Mucosa of descending colon (tissue), 3 donors: ENCODE data around the gene TNIP1. TPM values are rescaled to one million over a fixed set of nuclear protein-coding genes. Genes with fewer than 3 reads are reported as not detected.

Experiments
- ATAC-seq: fragments of 200-7000 bp; cut with Tn5 transposase; one replicate; pipeline ENCODE4 v1.9.1; 2020; ENCODE audit warnings: mild to moderate bottlenecking, moderate library complexity
- DNase-seq, 3 donors: peaks; one replicate each; pipeline ENCODE4 v3.0.0-alpha.2; 2020
- H3K36me3 ChIP-seq: fragments of 200-600 bp; one replicate; pipeline ENCODE4 v1.8.0; 2021; ENCODE audit warnings: low read depth, mild to moderate bottlenecking
- H3K4me1 ChIP-seq: fragments of 200-600 bp; one replicate; pipeline ENCODE4 v1.8.0; 2021; ENCODE audit warnings: low read depth, mild to moderate bottlenecking
- H3K4me3 ChIP-seq: fragments of 200-600 bp; one replicate; pipeline ENCODE4 v1.8.0; 2021; ENCODE audit warnings: mild to moderate bottlenecking
- H3K9me3 ChIP-seq: fragments of 200-600 bp; one replicate; pipeline ENCODE4 v1.8.0; 2021; ENCODE audit warnings: mild to moderate bottlenecking
- CTCF ChIP-seq: fragments of 200-600 bp; IDR thresholded peaks from one replicate; pipeline ENCODE4 v1.8.0; 2022; ENCODE audit warnings: antibody characterized with exemption, mild to moderate bottlenecking
- intact Hi-C, 2 donors: fragments of 100-400 bp; cut with DNase I in 1 of 2; cut with micrococcal nuclease in 1 of 2; formaldehyde crosslinking; loops; one replicate each; pipeline versions ENCODE4 v1.11.0 to v1.11.1; 2022; cut with DNase I, micrococcal nuclease
- total RNA-seq, 3 donors: library from RNA; stranded (reverse); fragmentation: NEBNext Ultra II Directional in 2 of 3; extraction: Animal tissue kit (Norgen Biotek cat#: 25700) in 2 of 3; gene quantifications; one replicate each; pipeline versions ENCODE4 v1.2.1 to v1.2.4, GENCODE V29; 2021 to 2023
- donor health status: DM: no; HTN: no; CAD: no; lungs with moderate emphysema.
- donor health status: DM: no; HTN: no; CAD: no.
- donor health status: DM: no; HTN: yes; CAD: no.

Gene TNIP1
- total RNA-seq, 3 donors from 2014 or later, result 140 to 218 (median 156) TPM

DNA sequence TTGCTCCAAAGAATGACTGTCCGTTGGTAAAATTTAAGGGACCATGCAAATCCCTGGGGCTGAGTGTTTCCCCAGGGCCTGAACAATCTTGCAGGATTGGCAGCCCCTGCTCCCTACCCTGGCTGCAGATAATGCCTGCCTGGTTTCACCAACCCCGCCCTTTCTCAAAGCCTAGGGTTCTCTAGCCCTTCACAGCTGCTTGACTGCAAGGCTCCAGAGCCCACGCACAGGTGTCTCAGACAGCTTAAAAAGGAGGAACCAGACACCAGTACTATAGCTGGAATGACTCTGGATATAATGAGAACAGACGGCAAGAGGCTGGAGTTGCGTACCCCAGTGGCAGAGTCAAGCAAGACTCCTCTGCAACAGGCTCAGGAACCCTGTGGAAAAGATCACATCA lies 25.2 kb upstream of the TNIP1 start:
- peaks cover 31% of the 10 kb centered on the region for H3K4me1 ChIP-seq
- ATAC-seq (no peak), DNase-seq (peak in 1 of 3 donors; percentile 35)
- H3K4me3 ChIP-seq, result no peak overlapping the region
- no peaks in the 10 kb centered on the region for H3K9me3 ChIP-seq
- no peak for TF ChIP-seq CTCF
- intact Hi-C loops, result loop anchor here in 1 of 2 donors (5.0 kb wide), 1 partner anchor 49 kb away; no protein-coding TSS in a partner anchor
- H3K36me3 ChIP-seq, result no peaks in the 10 kb centered on the region

GRCh38 chr5:151105561-151105960 lies 24.7 kb upstream of the TNIP1 start:
- no peaks in the 10 kb centered on the region for H3K36me3 ChIP-seq
- DNase-seq (no peak), ATAC-seq (no peak)
- no peak for TF ChIP-seq CTCF
- H3K4me3 ChIP-seq, result no peak overlapping the region
- H3K4me1 ChIP-seq, result peaks cover 36% of the 10 kb centered on the region
- intact Hi-C loops, result loop anchor here in 1 of 2 donors (5.0 kb wide), 1 partner anchor 48 kb away; no protein-coding TSS in a partner anchor
- H3K9me3 ChIP-seq, result no peaks in the 10 kb centered on the region

- ATAC-seq, result no peak
- intact Hi-C loops, result loop anchor here in 1 of 2 donors (5.0 kb wide), 1 partner anchor 47 kb away; no protein-coding TSS in a partner anchor
- no peak for TF ChIP-seq CTCF
- peak in 1 of 3 donors; percentile 44 for DNase-seq
- Histone ChIP-seq H3K36me3 (no peaks in the 10 kb centered on the region), H3K4me3 (no peak overlapping the region), H3K9me3 (no peaks in the 10 kb centered on the region), H3K4me1 (peaks cover 41% of the 10 kb centered on the region)
Observed at GRCh38 chr5:151104795-151105194, 24.0 kb upstream of the TNIP1 start.

DNA sequence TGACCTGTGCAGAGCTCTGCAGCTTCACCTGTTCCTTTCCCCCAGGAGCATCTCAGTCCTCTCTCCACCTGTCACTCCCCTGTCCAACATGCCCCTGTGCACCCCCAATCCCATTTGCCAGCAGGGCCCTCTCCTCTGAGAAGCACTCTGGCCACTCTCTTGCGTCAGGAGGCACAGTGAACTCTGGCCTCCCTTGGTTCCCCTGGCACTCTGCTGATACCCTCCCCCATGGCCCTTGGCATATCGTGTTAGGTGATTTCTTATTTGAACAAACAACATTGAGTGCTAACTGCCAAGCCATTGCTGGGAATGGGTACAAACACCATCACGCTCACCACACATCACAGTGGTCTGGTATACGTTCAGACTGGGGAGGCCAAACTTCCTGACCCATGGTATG lies 20.9 kb upstream of the TNIP1 start:
- ATAC-seq, result no peak

DNA sequence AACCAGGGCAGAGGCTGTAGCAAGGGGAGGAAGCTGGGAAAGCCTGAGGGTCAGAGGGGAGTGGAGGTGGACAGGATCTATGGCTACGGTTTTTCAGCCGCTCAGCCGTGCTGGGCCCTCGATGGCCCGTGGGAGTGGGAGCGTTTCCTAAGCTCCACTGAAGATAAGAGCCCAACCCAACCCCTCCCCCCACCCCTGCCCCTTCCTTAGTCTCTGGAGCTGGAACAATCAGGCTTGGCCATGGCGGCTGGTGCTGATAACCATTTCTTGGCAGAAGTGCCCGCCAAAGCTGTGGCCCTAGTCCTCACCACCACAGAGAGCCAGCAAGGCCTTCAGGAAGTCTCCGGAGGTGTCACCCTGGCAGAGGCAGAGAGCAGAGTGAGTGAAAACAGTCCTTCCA lies 20.3 kb upstream of the TNIP1 start:
- DNase-seq, result peak in 1 of 3 donors; percentile 41
- H3K36me3 ChIP-seq, result no peaks in the 10 kb centered on the region
- intact Hi-C loops, result no loop called here
- H3K4me1 ChIP-seq, result peaks cover 50% of the 10 kb centered on the region
- H3K9me3 ChIP-seq, result no peaks in the 10 kb centered on the region
- no peak overlapping the region for H3K4me3 ChIP-seq
- TF ChIP-seq CTCF, result no peak
- ATAC-seq, result no peak

More for the DNA sequence above, 20.9 kb upstream of the TNIP1 start:
- peak in 1 of 3 donors; percentile 36 for DNase-seq
- TF ChIP-seq CTCF, result no peak
- intact Hi-C loops, result no loop called here
- Histone ChIP-seq H3K9me3 (no peaks in the 10 kb centered on the region), H3K4me1 (peaks cover 47% of the 10 kb centered on the region), H3K4me3 (no peak overlapping the region), H3K36me3 (no peaks in the 10 kb centered on the region)

GRCh38 chr5:151100681-151101080 lies 19.8 kb upstream of the TNIP1 start:
- peaks cover 50% of the 10 kb centered on the region for H3K4me1 ChIP-seq
- DNase-seq (peak in 1 of 3 donors; percentile 23), ATAC-seq (no peak)
- H3K36me3 ChIP-seq, result no peaks in the 10 kb centered on the region
- no peak for TF ChIP-seq CTCF
- intact Hi-C loops, result no loop called here
- no peaks in the 10 kb centered on the region for H3K9me3 ChIP-seq
- no peak overlapping the region for H3K4me3 ChIP-seq
